ENCODE results near the gene MAPK10.

MAPK10 gene

GRCh38 chr4:86223472-86223871 lies 136.4 kb downstream of the MAPK10 start:
- Histone ChIP-seq H3K4me3 (no peak overlapping the region), H3K27ac (no peak overlapping the region), H3K4me1 (no peaks in the 10 kb centered on the region), H3K27me3 (no peaks in the 10 kb centered on the region), H3K36me3 (no peaks in the 10 kb centered on the region), H3K9me3 (peaks cover 0 to 4% (median 0%) of the 10 kb centered on the region in 3 donors)
- intact Hi-C loops (cut with DNase I; ENCODE audit: low total_unique reads): no loop called here
- no peak for TF ChIP-seq CTCF (IDR thresholded peaks at IDR 0.05)
- no peak for DNase-seq

GRCh38 chr4:86221002-86221401 lies 138.9 kb downstream of the MAPK10 start:
- Histone ChIP-seq H3K36me3 (no peaks in the 10 kb centered on the region), H3K27me3 (no peaks in the 10 kb centered on the region), H3K4me1 (no peaks in the 10 kb centered on the region), H3K4me3 (no peak overlapping the region), H3K27ac (no peak overlapping the region), H3K9me3 (peaks cover 0 to 4% (median 0%) of the 10 kb centered on the region in 3 donors)
- intact Hi-C loops (cut with DNase I; ENCODE audit: low total_unique reads): no loop called here
- no peak for TF ChIP-seq CTCF (IDR thresholded peaks at IDR 0.05)
- DNase-seq: no peak

- H3K9me3 ChIP-seq: peaks cover 0 to 12% (median 0%) of the 10 kb centered on the region in 3 donors
- no peaks in the 10 kb centered on the region for H3K36me3 ChIP-seq
- no peak overlapping the region for H3K27ac ChIP-seq
- intact Hi-C loops (cut with DNase I; ENCODE audit: low total_unique reads): no loop called here
- no peaks in the 10 kb centered on the region for H3K4me1 ChIP-seq
- H3K27me3 ChIP-seq: no peaks in the 10 kb centered on the region
- H3K4me3 ChIP-seq: no peak overlapping the region
- DNase-seq: no peak
- TF ChIP-seq CTCF (IDR thresholded peaks at IDR 0.05): no peak
Observed at GRCh38 chr4:86220121-86220520, 139.7 kb downstream of the MAPK10 start.

- no peak for DNase-seq
- TF ChIP-seq CTCF (IDR thresholded peaks at IDR 0.05): no peak
Observed at GRCh38 chr4:86218746-86219473, 140.9 kb downstream of the MAPK10 start.

DNA sequence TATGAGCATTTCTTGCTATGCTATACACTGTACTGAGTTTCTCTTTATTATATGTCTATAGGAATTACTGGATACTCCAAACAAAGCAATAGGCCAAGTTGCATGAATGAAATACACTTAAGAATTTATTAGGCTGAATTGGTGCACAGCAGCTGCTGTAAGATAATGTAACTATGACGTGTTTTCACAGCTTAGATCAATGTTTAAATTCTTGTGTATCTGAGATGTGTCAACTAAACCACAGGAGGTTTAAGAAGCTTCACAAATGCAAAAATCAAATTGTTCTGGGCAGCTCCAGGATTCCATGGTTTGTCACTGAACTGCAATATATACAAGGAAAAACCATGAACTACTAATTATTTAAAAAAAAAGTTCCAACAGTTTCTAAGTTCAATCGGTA lies 156.7 kb downstream of the MAPK10 start:
- TF ChIP-seq CTCF (IDR thresholded peaks at IDR 0.05): no peak
- Histone ChIP-seq H3K9me3 (no peaks in the 10 kb centered on the region), H3K36me3 (no peaks in the 10 kb centered on the region), H3K27ac (no peak overlapping the region), H3K27me3 (no peaks in the 10 kb centered on the region), H3K4me1 (no peaks in the 10 kb centered on the region), H3K4me3 (no peak overlapping the region)
- intact Hi-C loops (cut with DNase I; ENCODE audit: low total_unique reads): no loop called here
- no peak for DNase-seq

More at GRCh38 chr4:86218746-86219473, 140.9 kb downstream of the MAPK10 start:
- Histone ChIP-seq H3K27me3 (no peaks in the 10 kb centered on the region), H3K27ac (no peak overlapping the region), H3K9me3 (peaks cover 0 to 21% (median 0%) of the 10 kb centered on the region in 3 donors), H3K4me3 (no peak overlapping the region), H3K36me3 (no peaks in the 10 kb centered on the region), H3K4me1 (no peaks in the 10 kb centered on the region)
- intact Hi-C loops (cut with DNase I; ENCODE audit: low total_unique reads): no loop called here

Measured in tibial artery (tissue), 4 donors.